GM19463 (cell line): Measurements from ENCODE around the gene IGF2BP2.

ENCODE experiments used
- ATAC-seq: cut with Tn5 transposase; IDR thresholded peaks from one replicate; pipeline ENCODE4 v1.9.1; 2021; ENCODE audit warnings: mild to moderate bottlenecking, moderate library complexity; ENCODE audit not compliant: unreplicated experiment

Gene IGF2BP2

GRCh38 chr3:185594073-185594472 lies 230.8 kb downstream of the IGF2BP2 start:
- no peak for ATAC-seq
